ENCODE data around the gene PORCN. TPM values are rescaled to one million over a fixed set of nuclear protein-coding genes. Genes with fewer than 3 reads are reported as not detected.

PORCN gene
- total and polyA plus RNA-seq, 2 donors (not counting 3 experiments of a cell fraction or from before 2014, with no cell fraction given), result 7.6 to 21.0 TPM

GRCh38 chrX:48541140-48541814 is 32.5 kb downstream of the PORCN start:
- FAIRE-seq (peak; percentile 21), DNase-seq (ENCODE audit: low read depth, low spot score) (no peak)
- no peak for TF ChIP-seq POLR2AphosphoS5 (IDR thresholded peaks at IDR 0.05; ENCODE audit: insufficient read depth, low read depth, low read length)
- no peak for TF ChIP-seq EZH2 (IDR thresholded peaks at IDR 0.05; ENCODE audit: borderline replicate concordance, low read depth, low read length, severe bottlenecking)
- TF ChIP-seq, protein P1, sequence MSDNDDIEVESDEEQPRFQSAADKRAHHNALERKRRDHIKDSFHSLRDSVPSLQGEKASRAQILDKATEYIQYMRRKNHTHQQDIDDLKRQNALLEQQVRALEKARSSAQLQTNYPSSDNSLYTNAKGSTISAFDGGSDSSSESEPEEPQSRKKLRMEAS (IDR thresholded peaks at IDR 0.05; ENCODE audit: insufficient read depth, insufficient read length), result no peak
- no peak for TF ChIP-seq FOS (IDR thresholded peaks at IDR 0.05; ENCODE audit: borderline replicate concordance, insufficient read depth, low read length)
- TF ChIP-seq GATA2 (IDR thresholded peaks at IDR 0.05; ENCODE audit: insufficient read depth, insufficient read length, low read depth, low read length), result no peak
- TF ChIP-seq, protein P2, sequence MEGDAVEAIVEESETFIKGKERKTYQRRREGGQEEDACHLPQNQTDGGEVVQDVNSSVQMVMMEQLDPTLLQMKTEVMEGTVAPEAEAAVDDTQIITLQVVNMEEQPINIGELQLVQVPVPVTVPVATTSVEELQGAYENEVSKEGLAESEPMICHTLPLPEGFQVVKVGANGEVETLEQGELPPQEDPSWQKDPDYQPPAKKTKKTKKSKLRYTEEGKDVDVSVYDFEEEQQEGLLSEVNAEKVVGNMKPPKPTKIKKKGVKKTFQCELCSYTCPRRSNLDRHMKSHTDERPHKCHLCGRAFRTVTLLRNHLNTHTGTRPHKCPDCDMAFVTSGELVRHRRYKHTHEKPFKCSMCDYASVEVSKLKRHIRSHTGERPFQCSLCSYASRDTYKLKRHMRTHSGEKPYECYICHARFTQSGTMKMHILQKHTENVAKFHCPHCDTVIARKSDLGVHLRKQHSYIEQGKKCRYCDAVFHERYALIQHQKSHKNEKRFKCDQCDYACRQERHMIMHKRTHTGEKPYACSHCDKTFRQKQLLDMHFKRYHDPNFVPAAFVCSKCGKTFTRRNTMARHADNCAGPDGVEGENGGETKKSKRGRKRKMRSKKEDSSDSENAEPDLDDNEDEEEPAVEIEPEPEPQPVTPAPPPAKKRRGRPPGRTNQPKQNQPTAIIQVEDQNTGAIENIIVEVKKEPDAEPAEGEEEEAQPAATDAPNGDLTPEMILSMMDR (IDR thresholded peaks at IDR 0.05; ENCODE audit: extremely low read depth in 1 of 2, insufficient read depth in 1 of 2, low read depth in 1 of 2, low read length in 2 of 2), result no peak
- TF ChIP-seq MYC (IDR thresholded peaks at IDR 0.05; ENCODE audit: low read depth, low read length), result no peak
- TF ChIP-seq POLR2A (IDR thresholded peaks at IDR 0.05; ENCODE audit: low read depth, low read length), result no peak
- no peak for TF ChIP-seq JUN (IDR thresholded peaks at IDR 0.05; ENCODE audit: borderline replicate concordance, insufficient read depth, insufficient read length, low read depth)
- no peaks in the 10 kb centered on the region for H3K9me1 ChIP-seq (replicated peaks; ENCODE audit: control insufficient read depth, extremely low read depth, insufficient read depth, low read length)
- H3K79me2 ChIP-seq (ENCODE audit: control insufficient read depth, insufficient read depth, low read length), result peaks cover 13% of the 10 kb centered on the region
- H3K4me3 ChIP-seq (replicated peaks in 1 of 3; ENCODE audit: insufficient read depth in 1 of 3, low read depth in 1 of 3, low read length in 3 of 3), result no peak overlapping the region
- H2AFZ ChIP-seq (ENCODE audit: low read depth, low read length), result no peak overlapping the region
- no TSS peak for BruUV-seq (replicated peaks)
- no peaks in the 10 kb centered on the region for H4K20me1 ChIP-seq (replicated peaks; ENCODE audit: control insufficient read depth, extremely low read depth, insufficient read depth, low read length)
- dilution Hi-C loops (cut with MboI; ENCODE audit: extremely low pct_ligation_motif_present, low sequenced_read_pairs), result no loop called here
- peaks cover 7% of the 10 kb centered on the region for H3K4me1 ChIP-seq (ENCODE audit: control insufficient read depth, extremely low read depth, insufficient read depth, low read length)
- H3K27me3 ChIP-seq (ENCODE audit: control insufficient read depth in 2 of 2, insufficient read depth in 2 of 2, low read length in 2 of 2), result no peaks in the 10 kb centered on the region
- H3K4me2 ChIP-seq (ENCODE audit: insufficient read depth, low read length), result no peak overlapping the region
- ChIA-PET POLR2A (no interaction called here), CTCF (no interaction called here)
- H3K27ac ChIP-seq (ENCODE audit: insufficient read depth, low read depth, low read length), result no peak overlapping the region
- H3K9me3 ChIP-seq (replicated peaks; ENCODE audit: control insufficient read depth, insufficient read depth, low read length), result no peaks in the 10 kb centered on the region
- H3K9ac ChIP-seq (replicated peaks; ENCODE audit: extremely low read depth, insufficient read depth, low read length), result no peak overlapping the region
- peaks cover 3% of the 10 kb centered on the region in 2 experiments for H3K36me3 ChIP-seq (ENCODE audit: control insufficient read depth in 2 of 2, extremely low read depth in 1 of 2, insufficient read depth in 2 of 2, low read length in 2 of 2)
- intact Hi-C loops (cut with micrococcal nuclease), result loop anchor here (2.0 kb wide), 1 partner anchor 56 kb away; the partner anchor contains the start of gene WDR13
